Prostate gland (tissue), 2 donors: ENCODE measurements around the gene MYO18B.

Source experiments
- CTCF ChIP-seq, 4 experiments: fragments of 200-600 bp in 2 of 4; fragments of 450-650 bp in 2 of 4; sonication (generic) in 2 of 4; IDR thresholded peaks; 1 replicate in 3 of 4; 2 replicates in 1 of 4; pipeline ENCODE4 v1.5.1; 2016 to 2019; ENCODE audit warnings: antibody characterized with exemption in 4 of 4, mild to moderate bottlenecking in 2 of 4, moderate library complexity in 2 of 4
- POLR2A ChIP-seq: fragments of 450-650 bp; IDR thresholded peaks from one replicate; pipeline ENCODE4 v1.6.1; 2016; ENCODE audit warnings: antibody characterized with exemption, mild to moderate bottlenecking

- TF ChIP-seq CTCF (IDR thresholded peaks at IDR 0.05) (no peak), POLR2A (no peak)
Measured at GRCh38 chr22:25898707-25899365, 156.8 kb downstream of the MYO18B start.
